ENCODE measurements around the gene ADGRB3.

Gene ADGRB3

GRCh38 chr6:68628161-68628560, 6.9 kb upstream of the ADGRB3 start:
- TF ChIP-seq CTCF (IDR thresholded peaks at IDR 0.05; ENCODE audit: insufficient read depth, low read length, poor library complexity, severe bottlenecking): no peak
- Histone ChIP-seq H3K27me3 (replicated peaks; ENCODE audit: control insufficient read depth, insufficient read depth, low read length) (no peaks in the 10 kb centered on the region), H3K36me3 (ENCODE audit: control insufficient read depth, insufficient read depth, low read length) (no peaks in the 10 kb centered on the region), H3K4me3 (replicated peaks; ENCODE audit: low read depth, low read length) (no peak overlapping the region)
- no peak for DNase-seq (ENCODE audit: extremely low read depth, insufficient read length)

GRCh38 chr6:68632734-68633133, 2.3 kb upstream of the ADGRB3 start:
- H3K36me3 ChIP-seq (ENCODE audit: control insufficient read depth, insufficient read depth, low read length): no peaks in the 10 kb centered on the region
- H3K27me3 ChIP-seq (replicated peaks; ENCODE audit: control insufficient read depth, insufficient read depth, low read length): peaks cover 1% of the 10 kb centered on the region
- no peak for TF ChIP-seq CTCF (IDR thresholded peaks at IDR 0.05; ENCODE audit: insufficient read depth, low read length, poor library complexity, severe bottlenecking)
- DNase-seq (ENCODE audit: extremely low read depth, insufficient read length): no peak
- H3K4me3 ChIP-seq (replicated peaks; ENCODE audit: low read depth, low read length): no peak overlapping the region

GRCh38 chr6:68633281-68633971, 1.7 kb upstream of the ADGRB3 start:
- no peak for DNase-seq (ENCODE audit: extremely low read depth, insufficient read length)
- H3K36me3 ChIP-seq (ENCODE audit: control insufficient read depth, insufficient read depth, low read length): no peaks in the 10 kb centered on the region
- TF ChIP-seq CTCF (IDR thresholded peaks at IDR 0.05; ENCODE audit: insufficient read depth, low read length, poor library complexity, severe bottlenecking): no peak
- H3K27me3 ChIP-seq (replicated peaks; ENCODE audit: control insufficient read depth, insufficient read depth, low read length): peaks cover 1% of the 10 kb centered on the region
- H3K4me3 ChIP-seq (replicated peaks; ENCODE audit: low read depth, low read length): no peak overlapping the region

GRCh38 chr6:68633972-68634725, 933 bp upstream of the ADGRB3 start:
- TF ChIP-seq CTCF (IDR thresholded peaks at IDR 0.05; ENCODE audit: insufficient read depth, low read length, poor library complexity, severe bottlenecking): no peak
- no peaks in the 10 kb centered on the region for H3K36me3 ChIP-seq (ENCODE audit: control insufficient read depth, insufficient read depth, low read length)
- peak overlapping the region; percentile 59 for H3K4me3 ChIP-seq (replicated peaks; ENCODE audit: low read depth, low read length)
- no peak for DNase-seq (ENCODE audit: extremely low read depth, insufficient read length)
- peaks cover 1% of the 10 kb centered on the region for H3K27me3 ChIP-seq (replicated peaks; ENCODE audit: control insufficient read depth, insufficient read depth, low read length)

- Histone ChIP-seq H3K36me3 (ENCODE audit: control insufficient read depth, insufficient read depth, low read length) (no peaks in the 10 kb centered on the region), H3K4me3 (replicated peaks; ENCODE audit: low read depth, low read length) (peak overlapping the region; percentile 59), H3K27me3 (replicated peaks; ENCODE audit: control insufficient read depth, insufficient read depth, low read length) (peaks cover 1% of the 10 kb centered on the region)
- TF ChIP-seq CTCF (IDR thresholded peaks at IDR 0.05; ENCODE audit: insufficient read depth, low read length, poor library complexity, severe bottlenecking): no peak
- DNase-seq (ENCODE audit: extremely low read depth, insufficient read length): no peak
Observed at GRCh38 chr6:68635412-68635705, 277 bp downstream of the ADGRB3 start.

Measured in GM06990 (cell line).